Activated naive CD8-positive, alpha-beta T cell (primary cell): ENCODE measurements around the gene GPBAR1.
"Not testable (repeated sequence)": the region's sequence is repeated elsewhere in the genome, so short reads cannot be mapped to it uniquely, and the experiment has no call there.

Source experiments
- H3K27ac Mint-ChIP-seq: one replicate; pipeline ENCODE4 v1.8.0; 2021; ENCODE audit warnings: mixed read lengths
- H3K27me3 Mint-ChIP-seq: one replicate; pipeline ENCODE4 v1.8.0; 2021; ENCODE audit warnings: mixed read lengths
- H3K36me3 Mint-ChIP-seq: one replicate; pipeline ENCODE4 v1.8.0; 2021; ENCODE audit warnings: mixed read lengths
- H3K4me1 Mint-ChIP-seq: one replicate; pipeline ENCODE4 v1.8.0; 2021; ENCODE audit warnings: low read depth, mixed read lengths
- H3K4me3 Mint-ChIP-seq: one replicate; pipeline ENCODE4 v1.8.0; 2021; ENCODE audit warnings: mild to moderate bottlenecking, mixed read lengths
- H3K9me3 Mint-ChIP-seq: one replicate; pipeline ENCODE4 v1.8.0; 2021; ENCODE audit warnings: low read depth, mixed read lengths

The GPBAR1 gene

GRCh38 chr2:218296200-218296599 is 35.4 kb downstream of the GPBAR1 start:
- Mint-ChIP-seq H3K9me3 (no peaks in the 10 kb centered on the region), H3K4me1 (peaks cover 15% of the 10 kb centered on the region), H3K4me3 (no peak overlapping the region), H3K27ac (no peak overlapping the region), H3K27me3 (no peaks in the 10 kb centered on the region), H3K36me3 (no peaks in the 10 kb centered on the region)

- no peaks in the 10 kb centered on the region for H3K9me3 Mint-ChIP-seq
- H3K27ac Mint-ChIP-seq = no peak overlapping the region
- H3K27me3 Mint-ChIP-seq = no peaks in the 10 kb centered on the region
- peaks cover 16% of the 10 kb centered on the region for H3K4me1 Mint-ChIP-seq
- no peak overlapping the region for H3K4me3 Mint-ChIP-seq
- no peaks in the 10 kb centered on the region for H3K36me3 Mint-ChIP-seq
These were observed 36.0 kb downstream of the GPBAR1 start for GRCh38 chr2:218296847-218297246.

- Mint-ChIP-seq H3K4me1 (peaks cover 9% of the 10 kb centered on the region), H3K27ac (no peak overlapping the region), H3K36me3 (no peaks in the 10 kb centered on the region), H3K4me3 (no peak overlapping the region), H3K9me3 (no peaks in the 10 kb centered on the region), H3K27me3 (no peaks in the 10 kb centered on the region)
These were observed 37.6 kb downstream of the GPBAR1 start for GRCh38 chr2:218298314-218298875.

- peaks cover 5% of the 10 kb centered on the region for H3K4me1 Mint-ChIP-seq
- no peak overlapping the region for H3K4me3 Mint-ChIP-seq
- no peaks in the 10 kb centered on the region for H3K27me3 Mint-ChIP-seq
- no peak overlapping the region for H3K27ac Mint-ChIP-seq
- H3K9me3 Mint-ChIP-seq = no peaks in the 10 kb centered on the region
- no peaks in the 10 kb centered on the region for H3K36me3 Mint-ChIP-seq
These were observed 39.3 kb downstream of the GPBAR1 start for GRCh38 chr2:218300141-218300540.

DNA sequence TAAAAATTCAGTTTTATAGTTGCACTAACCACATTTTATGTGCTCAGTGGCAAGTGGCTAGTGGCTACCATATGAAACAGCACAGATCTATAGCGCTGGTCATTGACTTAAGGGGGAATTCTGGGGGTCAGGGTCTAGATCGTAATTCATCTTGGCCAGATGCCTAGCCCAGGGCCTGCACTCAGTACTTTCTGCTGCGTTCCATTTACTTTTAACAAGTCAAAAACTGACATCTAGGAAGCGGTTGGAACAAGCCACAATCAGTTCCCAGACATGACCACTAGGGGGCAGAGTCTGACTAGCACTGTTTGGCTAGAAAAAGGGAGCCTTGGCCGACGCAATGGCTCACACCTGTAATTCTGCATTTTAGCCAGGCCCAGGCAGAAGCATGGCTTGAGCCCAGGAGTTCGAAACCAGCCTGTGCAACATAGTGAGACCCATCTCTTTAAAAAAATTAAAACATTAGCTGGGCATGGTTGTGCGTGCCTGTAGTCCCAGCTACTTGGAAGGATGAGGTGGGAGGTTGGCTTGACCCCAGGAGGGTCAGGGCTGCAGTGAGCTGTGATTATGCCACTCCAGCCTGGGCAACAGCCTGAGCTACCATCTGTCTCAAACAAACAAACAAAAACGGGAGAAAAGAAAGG is 40.5 kb downstream of the GPBAR1 start:
- Mint-ChIP-seq H3K27ac (no peak overlapping the region), H3K9me3 (no peaks in the 10 kb centered on the region), H3K27me3 (no peaks in the 10 kb centered on the region), H3K4me1 (peaks cover 5% of the 10 kb centered on the region), H3K36me3 (no peaks in the 10 kb centered on the region), H3K4me3 (no peak overlapping the region)

DNA sequence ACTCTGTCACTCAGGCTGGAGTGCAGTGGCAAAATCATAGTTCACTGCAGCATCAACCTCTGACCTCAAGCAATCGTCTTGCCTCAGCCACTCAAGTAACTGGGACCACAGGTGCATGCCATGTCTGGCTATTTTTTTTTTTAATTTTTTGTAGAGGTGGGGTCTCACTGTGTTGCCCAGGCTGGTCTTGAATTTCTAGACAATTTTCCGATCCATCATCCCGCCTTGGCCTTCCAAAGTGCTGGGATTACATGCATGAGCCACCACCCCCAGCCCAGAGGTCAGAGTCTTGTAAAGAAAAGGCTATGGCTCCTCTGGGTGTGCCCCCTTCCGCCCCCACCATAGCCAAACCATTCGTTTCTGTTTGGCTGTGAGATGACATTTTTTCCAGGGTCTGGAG is 44.6 kb downstream of the GPBAR1 start:
- Mint-ChIP-seq H3K36me3 (no peaks in the 10 kb centered on the region), H3K4me3 (no peak overlapping the region), H3K27me3 (no peaks in the 10 kb centered on the region), H3K4me1 (peaks cover 17% of the 10 kb centered on the region), H3K27ac (no peak overlapping the region), H3K9me3 (no peaks in the 10 kb centered on the region)

DNA sequence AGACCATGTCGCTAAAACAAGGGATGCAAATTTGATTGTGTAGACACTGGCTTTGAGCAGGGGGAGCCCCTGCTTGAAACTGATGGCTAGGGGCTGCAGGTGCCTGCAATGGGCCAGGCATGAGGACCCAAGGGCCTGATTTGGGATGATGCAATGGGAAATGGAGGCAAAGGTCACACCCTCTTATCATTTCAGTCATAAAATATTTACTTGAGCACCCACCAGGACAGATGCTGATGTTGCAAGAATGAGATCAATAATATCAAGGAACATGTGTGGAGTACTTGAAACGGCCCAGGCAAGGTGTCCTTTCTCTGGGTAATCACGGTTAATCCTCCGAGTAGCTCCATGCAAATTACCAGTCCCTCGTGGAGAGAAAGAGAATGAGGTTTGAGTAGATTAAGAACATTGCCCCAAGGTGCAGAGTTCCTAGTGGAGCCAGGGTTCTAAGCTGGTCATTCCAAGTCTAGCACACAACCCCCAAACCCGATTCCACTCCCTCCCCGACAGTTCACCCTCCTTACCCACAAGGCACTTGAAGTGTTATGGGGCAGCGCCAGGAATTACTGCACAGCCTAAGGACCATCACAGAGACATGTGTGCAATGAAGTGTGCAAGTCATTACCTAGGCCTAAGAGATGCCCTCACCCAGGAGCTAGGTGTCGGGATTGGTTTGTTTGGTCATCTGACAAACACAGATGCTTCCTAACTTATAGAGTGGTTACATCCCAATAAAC is 45.5 kb downstream of the GPBAR1 start:
- H3K9me3 Mint-ChIP-seq = no peaks in the 10 kb centered on the region
- H3K27me3 Mint-ChIP-seq = no peaks in the 10 kb centered on the region

DNA sequence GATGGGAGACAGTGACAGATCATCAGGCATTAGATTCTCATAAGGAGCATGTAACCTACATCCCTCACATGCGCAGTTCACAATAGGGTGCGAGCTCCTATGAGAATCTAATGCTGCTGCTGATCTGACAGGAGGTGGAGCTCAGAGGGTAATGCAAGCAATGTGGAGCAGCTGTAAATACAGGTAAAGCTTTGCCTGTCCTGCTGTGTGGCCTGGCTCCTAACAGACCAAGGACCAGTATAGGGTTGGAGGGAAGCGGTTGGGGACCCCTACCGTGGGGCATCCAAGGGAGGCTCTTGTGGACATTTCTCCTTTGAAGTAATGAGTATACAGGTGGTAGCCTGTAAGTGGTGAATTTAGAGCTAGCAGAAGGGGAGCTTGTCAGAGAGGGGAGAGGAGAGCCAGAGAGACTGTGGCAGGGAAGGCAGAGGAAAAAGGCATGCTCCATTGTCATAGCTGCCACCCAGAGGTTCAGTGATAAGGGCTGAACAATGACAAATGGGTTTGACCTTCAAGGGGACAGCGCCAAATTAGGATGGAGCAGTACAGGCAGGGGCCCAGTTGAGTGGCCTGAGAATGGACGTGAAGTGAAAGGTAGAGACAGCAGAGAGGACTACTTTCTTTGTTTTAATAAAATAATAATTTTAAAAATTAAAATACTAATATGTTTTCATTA is 46.7 kb downstream of the GPBAR1 start:
- Mint-ChIP-seq H3K27me3 (no peaks in the 10 kb centered on the region), H3K4me3 (no peak overlapping the region)

More for the DNA sequence above, 45.5 kb downstream of the GPBAR1 start:
- H3K27ac Mint-ChIP-seq = no peak overlapping the region
- peaks cover 15% of the 10 kb centered on the region for H3K4me1 Mint-ChIP-seq
- no peak overlapping the region for H3K4me3 Mint-ChIP-seq
- no peaks in the 10 kb centered on the region for H3K36me3 Mint-ChIP-seq

GRCh38 chr2:218310853-218311540 is 50.2 kb downstream of the GPBAR1 start:
- no peaks in the 10 kb centered on the region for H3K27me3 Mint-ChIP-seq
- no peaks in the 10 kb centered on the region for H3K36me3 Mint-ChIP-seq
- H3K9me3 Mint-ChIP-seq = no peaks in the 10 kb centered on the region
- H3K27ac Mint-ChIP-seq = no peak overlapping the region
- no peak overlapping the region for H3K4me3 Mint-ChIP-seq
- peaks cover 23% of the 10 kb centered on the region for H3K4me1 Mint-ChIP-seq

More for the DNA sequence above, 46.7 kb downstream of the GPBAR1 start:
- no peaks in the 10 kb centered on the region for H3K36me3 Mint-ChIP-seq
- no peak overlapping the region for H3K27ac Mint-ChIP-seq
- H3K4me1 Mint-ChIP-seq = peaks cover 15% of the 10 kb centered on the region
- H3K9me3 Mint-ChIP-seq = no peaks in the 10 kb centered on the region

GRCh38 chr2:218311541-218312266 is 50.9 kb downstream of the GPBAR1 start:
- H3K27ac Mint-ChIP-seq, H3K4me3 Mint-ChIP-seq, H3K27me3 Mint-ChIP-seq, H3K36me3 Mint-ChIP-seq, H3K9me3 Mint-ChIP-seq: not testable (repeated sequence)
- H3K4me1 Mint-ChIP-seq = peaks cover 30% of the 10 kb centered on the region

- Mint-ChIP-seq H3K27ac (no peak overlapping the region), H3K27me3 (no peaks in the 10 kb centered on the region), H3K4me1 (peaks cover 36% of the 10 kb centered on the region), H3K36me3 (peaks cover 1% of the 10 kb centered on the region), H3K4me3 (no peak overlapping the region), H3K9me3 (no peaks in the 10 kb centered on the region)
These were observed 51.5 kb downstream of the GPBAR1 start for GRCh38 chr2:218312267-218312756.

- Mint-ChIP-seq H3K36me3 (peaks cover 2% of the 10 kb centered on the region), H3K4me1 (peaks cover 36% of the 10 kb centered on the region), H3K9me3 (no peaks in the 10 kb centered on the region), H3K27me3 (no peaks in the 10 kb centered on the region), H3K4me3 (no peak overlapping the region), H3K27ac (no peak overlapping the region)
These were observed 52.5 kb downstream of the GPBAR1 start for GRCh38 chr2:218313356-218313755.
